Measurements from ENCODE around the gene CACNA2D3. TPM values are rescaled to one million over a fixed set of nuclear protein-coding genes. Genes with fewer than 3 reads are reported as not detected.

The CACNA2D3 gene
- total RNA-seq, 1 donor from 2014 or later = 10.0 TPM

DNA sequence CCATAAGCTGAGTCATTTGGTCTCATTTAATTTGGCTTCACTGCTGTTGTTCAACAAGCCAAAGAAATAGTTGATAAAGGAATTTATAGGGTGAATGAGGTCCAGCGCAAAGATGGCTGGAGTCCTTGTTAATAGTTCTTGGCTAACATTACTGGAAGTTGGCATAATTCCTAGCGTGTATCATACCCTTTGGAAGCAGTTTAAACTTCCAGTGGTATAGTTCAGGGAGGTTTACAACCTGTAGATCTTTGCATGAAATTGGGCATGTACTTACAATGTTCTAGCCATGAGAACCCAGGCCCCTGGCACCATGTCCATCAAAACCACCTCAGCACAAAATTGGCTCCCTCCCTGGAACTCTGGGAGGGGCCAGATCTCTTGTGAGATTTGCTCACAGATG lies 424.7 kb downstream of the CACNA2D3 start:
- Mint-ChIP-seq H3K27me3 (ENCODE audit: unreplicated experiment) (peaks cover 4% of the 10 kb centered on the region), H3K36me3 (ENCODE audit: unreplicated experiment) (peaks cover 5% of the 10 kb centered on the region)
- DNase-seq = no peak

DNA sequence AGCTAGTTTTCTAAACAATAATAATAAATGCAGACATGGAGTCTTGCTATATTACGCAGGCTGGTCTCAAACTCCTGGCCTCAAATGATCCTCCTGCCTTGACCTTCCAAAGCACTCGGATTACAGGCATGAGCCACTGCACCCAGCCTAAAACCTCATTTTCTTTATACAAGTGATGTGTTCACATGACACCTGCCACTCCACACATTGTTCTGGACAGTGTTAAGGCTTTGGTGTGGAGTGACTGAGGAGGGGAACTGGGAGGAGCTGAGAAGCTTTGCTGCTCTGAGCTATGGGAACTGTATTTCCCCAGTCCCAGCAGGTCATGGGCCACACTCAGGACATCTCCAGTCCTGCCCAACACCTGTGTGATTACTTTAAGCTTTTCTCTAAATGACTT lies 425.5 kb downstream of the CACNA2D3 start:
- Mint-ChIP-seq H3K27ac (ENCODE audit: unreplicated experiment) (no peak overlapping the region), H3K9me3 (ENCODE audit: unreplicated experiment) (no peaks in the 10 kb centered on the region), H3K4me3 (ENCODE audit: unreplicated experiment) (no peak overlapping the region), H3K36me3 (ENCODE audit: unreplicated experiment) (peaks cover 5% of the 10 kb centered on the region), H3K27me3 (ENCODE audit: unreplicated experiment) (peaks cover 4% of the 10 kb centered on the region), H3K4me1 (ENCODE audit: low read depth, unreplicated experiment) (peaks cover 3% of the 10 kb centered on the region)
- no peak for TF ChIP-seq CTCF (IDR thresholded peaks at IDR 0.05; ENCODE audit: partially characterized antibody, unreplicated experiment)
- DNase-seq = no peak

More for the DNA sequence above, 424.7 kb downstream of the CACNA2D3 start:
- Mint-ChIP-seq H3K4me3 (ENCODE audit: unreplicated experiment) (no peak overlapping the region), H3K27ac (ENCODE audit: unreplicated experiment) (no peak overlapping the region), H3K4me1 (ENCODE audit: low read depth, unreplicated experiment) (peaks cover 3% of the 10 kb centered on the region), H3K9me3 (ENCODE audit: unreplicated experiment) (no peaks in the 10 kb centered on the region)
- no peak for TF ChIP-seq CTCF (IDR thresholded peaks at IDR 0.05; ENCODE audit: partially characterized antibody, unreplicated experiment)

- no peaks in the 10 kb centered on the region for H3K9me3 Mint-ChIP-seq (ENCODE audit: unreplicated experiment)
- peaks cover 3% of the 10 kb centered on the region for H3K4me1 Mint-ChIP-seq (ENCODE audit: low read depth, unreplicated experiment)
- H3K27me3 Mint-ChIP-seq (ENCODE audit: unreplicated experiment) = peaks cover 4% of the 10 kb centered on the region
Observed at GRCh38 chr3:54549607-54550220, 427.4 kb downstream of the CACNA2D3 start.

GRCh38 chr3:54550221-54550977 lies 428.0 kb downstream of the CACNA2D3 start:
- H3K9me3 Mint-ChIP-seq (ENCODE audit: unreplicated experiment) = no peaks in the 10 kb centered on the region
- H3K27ac Mint-ChIP-seq (ENCODE audit: unreplicated experiment) = no peak overlapping the region
- H3K27me3 Mint-ChIP-seq (ENCODE audit: unreplicated experiment) = peaks cover 4% of the 10 kb centered on the region
- DNase-seq = no peak
- TF ChIP-seq CTCF (IDR thresholded peaks at IDR 0.05; ENCODE audit: partially characterized antibody, unreplicated experiment) = no peak
- H3K4me3 Mint-ChIP-seq (ENCODE audit: unreplicated experiment) = no peak overlapping the region
- peaks cover 3% of the 10 kb centered on the region for H3K4me1 Mint-ChIP-seq (ENCODE audit: low read depth, unreplicated experiment)
- peaks cover 5% of the 10 kb centered on the region for H3K36me3 Mint-ChIP-seq (ENCODE audit: unreplicated experiment)

More at GRCh38 chr3:54549607-54550220, 427.4 kb downstream of the CACNA2D3 start:
- Mint-ChIP-seq H3K27ac (ENCODE audit: unreplicated experiment) (peak overlapping the region; percentile 15), H3K36me3 (ENCODE audit: unreplicated experiment) (peaks cover 5% of the 10 kb centered on the region), H3K4me3 (ENCODE audit: unreplicated experiment) (no peak overlapping the region)
- no peak for TF ChIP-seq CTCF (IDR thresholded peaks at IDR 0.05; ENCODE audit: partially characterized antibody, unreplicated experiment)
- DNase-seq = no peak

DNA sequence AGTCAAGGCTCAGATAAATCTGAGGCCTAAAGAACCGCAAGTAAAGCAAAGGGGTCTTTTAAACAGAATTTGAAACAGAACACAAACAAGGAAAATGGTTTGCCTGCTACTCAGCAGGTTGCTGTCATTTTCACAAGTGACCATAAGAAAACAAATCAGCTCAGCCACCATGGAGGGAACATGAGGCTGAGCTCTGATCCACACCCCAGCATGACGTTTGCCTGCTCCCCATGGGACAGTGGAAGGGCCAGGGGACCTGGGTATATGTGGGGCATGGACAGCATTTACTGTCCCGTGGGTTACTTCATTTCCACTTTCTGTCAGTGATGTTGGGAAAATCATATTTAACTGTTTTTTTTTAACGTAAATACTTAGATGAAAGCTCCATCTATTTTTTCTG lies 434.3 kb downstream of the CACNA2D3 start:
- no peak overlapping the region for H3K27ac Mint-ChIP-seq (ENCODE audit: unreplicated experiment)
- TF ChIP-seq CTCF (IDR thresholded peaks at IDR 0.05; ENCODE audit: partially characterized antibody, unreplicated experiment) = no peak
- no peaks in the 10 kb centered on the region for H3K9me3 Mint-ChIP-seq (ENCODE audit: unreplicated experiment)

More for the DNA sequence above, 434.3 kb downstream of the CACNA2D3 start:
- Mint-ChIP-seq H3K4me1 (ENCODE audit: low read depth, unreplicated experiment) (no peaks in the 10 kb centered on the region), H3K27me3 (ENCODE audit: unreplicated experiment) (no peaks in the 10 kb centered on the region), H3K4me3 (ENCODE audit: unreplicated experiment) (no peak overlapping the region), H3K36me3 (ENCODE audit: unreplicated experiment) (no peaks in the 10 kb centered on the region)
- no peak for DNase-seq
